Transverse colon (tissue), 4 donors: Measurements from ENCODE around the gene NRF1. TPM values are rescaled to one million over a fixed set of nuclear protein-coding genes. Genes with fewer than 3 reads are reported as not detected.
"Not testable (repeated sequence)": the region's sequence is repeated elsewhere in the genome, so short reads cannot be mapped to it uniquely, and the experiment has no call there.

Experiments used
- DNase-seq: peaks from one replicate; pipeline ENCODE4 v3.0.0-alpha.2; 2019
- H3K27ac ChIP-seq, 4 donors: fragments of 200-600 bp; sonication (generic); 2 replicates each; pipeline ENCODE4 v1.5.1; 2016 to 2018; ENCODE audit warnings: inconsistent platforms in 4 of 4
- H3K27me3 ChIP-seq: fragments of 200-600 bp; sonication (generic); 2 replicates; pipeline ENCODE4 v1.5.1; 2017; ENCODE audit warnings: inconsistent platforms
- H3K36me3 ChIP-seq, 4 donors: fragments of 200-600 bp; sonication (generic); 2 replicates each; pipeline ENCODE4 v1.5.1; 2017 to 2019; ENCODE audit warnings: inconsistent platforms in 4 of 4
- H3K4me1 ChIP-seq, 4 donors: fragments of 200-600 bp; sonication (generic); 2 replicates each; pipeline ENCODE4 v1.5.1; 2017 to 2020; ENCODE audit warnings: inconsistent platforms in 4 of 4
- H3K4me3 ChIP-seq, 4 donors: fragments of 200-600 bp; sonication (generic); 1 replicate in 1 of 4; 2 replicates in 3 of 4; pipeline versions ENCODE4 v1.5.1 to v1.6.1; 2017 to 2019; ENCODE audit warnings: inconsistent platforms in 4 of 4
- H3K9me3 ChIP-seq, 2 donors: fragments of 200-600 bp; sonication (generic); 2 replicates each; pipeline ENCODE4 v1.5.1; 2017 to 2019; ENCODE audit warnings: inconsistent platforms in 2 of 2
- EP300 ChIP-seq: sonication (generic); formaldehyde crosslinking; IDR thresholded peaks from one replicate; pipeline ENCODE4 v1.6.1; 2017; ENCODE audit warnings: antibody characterized with exemption, low read depth
- POLR2A ChIP-seq: fragments of 450-650 bp; IDR thresholded peaks from one replicate; pipeline ENCODE4 v1.6.1; 2016; ENCODE audit warnings: antibody characterized with exemption, mild to moderate bottlenecking, moderate library complexity
- POLR2AphosphoS5 ChIP-seq, 3 donors: sonication (generic); formaldehyde crosslinking; IDR thresholded peaks; one replicate each; pipeline ENCODE4 v1.6.1; 2016; ENCODE audit warnings: antibody characterized with exemption in 3 of 3
- WGBS, 2 donors: methylation state at CpG; one replicate each; pipeline ENCODE4 v1.1.5; 2018; ENCODE audit warnings: low coverage in 1 of 2; 5-methylcytosine and 5-hydroxymethylcytosine counted together
- in situ Hi-C, 4 donors: fragments of 200-750 bp; cut with MboI; loops; one replicate each; pipeline versions ENCODE4 v1.15.0 to v1.15.1; 2017; ENCODE audit warnings: low sequenced_read_pairs in 3 of 4, low pct_ligation_motif_present in 1 of 4, low pct_unique_long_range_greater_than_20kb in 1 of 4
- intact Hi-C: fragments of 100-400 bp; cut with DNase I; formaldehyde crosslinking; loops from one replicate; pipeline ENCODE4 v1.15.1; 2023; ENCODE audit warnings: low total_unique reads
- total RNA-seq, 4 donors: library from RNA; depleted of rRNA; stranded (reverse); fragments of >200 nt; gene quantifications; one replicate each; pipeline ENCODE4 v1.1.0, GENCODE V29; 2016
- TF ChIP-seq, protein P1 (sequence below), 5 experiments: fragments of 200-600 bp in 3 of 5; fragments of 450-650 bp in 2 of 5; sonication (generic) in 3 of 5; IDR thresholded peaks; 1 replicate in 2 of 5; 2 replicates in 3 of 5; pipeline ENCODE4 v1.5.1; 2016 to 2017; ENCODE audit warnings: antibody characterized with exemption in 5 of 5, inconsistent platforms in 3 of 5, mild to moderate bottlenecking in 2 of 5, moderate library complexity in 1 of 5

Gene NRF1
- total RNA-seq, 4 donors from 2014 or later: 11.6 to 21.5 (median 15.3) TPM

- TF ChIP-seq POLR2A (no peak), EP300 (no peak), POLR2AphosphoS5 (IDR thresholded peaks at IDR 0.05) (no peak)
- TF ChIP-seq, protein P1, sequence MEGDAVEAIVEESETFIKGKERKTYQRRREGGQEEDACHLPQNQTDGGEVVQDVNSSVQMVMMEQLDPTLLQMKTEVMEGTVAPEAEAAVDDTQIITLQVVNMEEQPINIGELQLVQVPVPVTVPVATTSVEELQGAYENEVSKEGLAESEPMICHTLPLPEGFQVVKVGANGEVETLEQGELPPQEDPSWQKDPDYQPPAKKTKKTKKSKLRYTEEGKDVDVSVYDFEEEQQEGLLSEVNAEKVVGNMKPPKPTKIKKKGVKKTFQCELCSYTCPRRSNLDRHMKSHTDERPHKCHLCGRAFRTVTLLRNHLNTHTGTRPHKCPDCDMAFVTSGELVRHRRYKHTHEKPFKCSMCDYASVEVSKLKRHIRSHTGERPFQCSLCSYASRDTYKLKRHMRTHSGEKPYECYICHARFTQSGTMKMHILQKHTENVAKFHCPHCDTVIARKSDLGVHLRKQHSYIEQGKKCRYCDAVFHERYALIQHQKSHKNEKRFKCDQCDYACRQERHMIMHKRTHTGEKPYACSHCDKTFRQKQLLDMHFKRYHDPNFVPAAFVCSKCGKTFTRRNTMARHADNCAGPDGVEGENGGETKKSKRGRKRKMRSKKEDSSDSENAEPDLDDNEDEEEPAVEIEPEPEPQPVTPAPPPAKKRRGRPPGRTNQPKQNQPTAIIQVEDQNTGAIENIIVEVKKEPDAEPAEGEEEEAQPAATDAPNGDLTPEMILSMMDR (IDR thresholded peaks at IDR 0.05): no peak
- DNase-seq: no peak
- in situ Hi-C loops: no loop called here
- Histone ChIP-seq H3K4me3 (no peak overlapping the region), H3K27ac (no peak overlapping the region), H3K27me3 (peaks cover 48% of the 10 kb centered on the region), H3K36me3 (no peaks in the 10 kb centered on the region), H3K4me1 (peaks cover 8 to 11% (median 9%) of the 10 kb centered on the region in 4 donors), H3K9me3 (no peaks in the 10 kb centered on the region)
- 72 to 89% methylated on average over 4 to 6 of the region's 6 CpGs for WGBS, 2 donors
- intact Hi-C loops: no loop called here
These were observed 178.6 kb downstream of the NRF1 start for GRCh38 chr7:129790136-129790535.

- intact Hi-C loops (no loop called here), in situ Hi-C loops (no loop called here)
- H3K4me1 ChIP-seq: no peaks in the 10 kb centered on the region
- no peaks in the 10 kb centered on the region for H3K36me3 ChIP-seq
- no peak overlapping the region for H3K4me3 ChIP-seq
- TF ChIP-seq POLR2A: no peak
- TF ChIP-seq EP300: no peak
- TF ChIP-seq, protein P1 (IDR thresholded peaks at IDR 0.05): no peak
- TF ChIP-seq POLR2AphosphoS5 (IDR thresholded peaks at IDR 0.05): no peak
- WGBS, 2 donors: 66 to 100% methylated on average over 1 to 9 of the region's 9 CpGs
- H3K27ac ChIP-seq: no peak overlapping the region
- H3K9me3 ChIP-seq: no peaks in the 10 kb centered on the region
- peaks cover 22% of the 10 kb centered on the region for H3K27me3 ChIP-seq
- DNase-seq: no peak
These were observed 181.2 kb downstream of the NRF1 start for GRCh38 chr7:129792721-129793120.

DNA sequence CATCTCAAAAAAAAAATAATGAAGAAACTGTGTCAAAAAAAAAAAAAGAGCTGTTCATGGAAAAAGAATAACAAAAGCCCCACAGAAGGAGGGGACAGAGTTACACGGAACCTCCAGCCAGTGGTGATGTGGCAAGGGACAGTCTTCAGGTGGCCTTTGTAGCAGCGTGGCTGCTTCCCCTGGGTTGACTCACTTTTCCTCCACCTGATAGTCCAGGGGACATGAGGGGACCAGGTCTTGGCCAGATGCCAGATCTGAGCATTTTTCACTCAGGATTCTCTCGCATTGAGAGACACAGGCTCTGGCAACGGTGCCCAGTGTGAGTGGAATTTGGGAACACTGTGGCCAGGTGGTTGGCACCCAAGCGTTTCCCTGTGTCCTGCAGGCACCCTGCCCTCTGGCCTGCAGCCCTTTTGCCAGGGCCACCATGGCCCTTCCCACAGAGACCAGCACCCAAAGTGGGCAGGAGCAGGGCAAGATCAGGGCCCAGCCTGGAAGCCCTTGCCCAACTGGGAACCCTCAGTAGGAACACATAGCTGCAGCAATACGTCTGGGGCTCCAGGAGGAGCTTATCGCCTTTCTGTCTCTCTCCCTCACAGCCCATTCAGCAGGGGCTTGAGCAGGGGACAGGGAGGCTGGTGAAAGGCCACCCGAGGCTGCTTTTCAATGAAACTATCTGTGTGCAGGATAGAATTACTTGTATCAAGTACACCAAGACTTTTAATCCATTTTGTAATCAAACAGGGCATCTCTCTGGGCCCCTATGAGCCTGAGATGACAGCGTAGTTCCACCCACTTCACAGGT lies 182.2 kb downstream of the NRF1 start:
- Histone ChIP-seq H3K4me1 (no peaks in the 10 kb centered on the region), H3K36me3 (no peaks in the 10 kb centered on the region), H3K27me3 (peaks cover 13% of the 10 kb centered on the region), H3K4me3 (no peak overlapping the region), H3K9me3 (no peaks in the 10 kb centered on the region), H3K27ac (no peak overlapping the region)
- WGBS, 2 donors: 69% methylated on average over 9 of the region's 9 CpGs; no CpG with 5 or more reads in 1 of the 2 donors
- no peak for TF ChIP-seq POLR2AphosphoS5 (IDR thresholded peaks at IDR 0.05)
- DNase-seq: no peak
- in situ Hi-C loops (no loop called here), intact Hi-C loops (no loop called here)

GRCh38 chr7:129794461-129794860 lies 182.9 kb downstream of the NRF1 start:
- H3K36me3 ChIP-seq, H3K4me1 ChIP-seq, intact Hi-C loops, H3K27ac ChIP-seq, H3K4me3 ChIP-seq, DNase-seq, H3K9me3 ChIP-seq, in situ Hi-C loops: not testable (repeated sequence)
- peaks cover 11% of the 10 kb centered on the region for H3K27me3 ChIP-seq
- 88% methylated on average over 9 of the region's 9 CpGs; no CpG with 5 or more reads in 1 of the 2 donors for WGBS, 2 donors

DNA sequence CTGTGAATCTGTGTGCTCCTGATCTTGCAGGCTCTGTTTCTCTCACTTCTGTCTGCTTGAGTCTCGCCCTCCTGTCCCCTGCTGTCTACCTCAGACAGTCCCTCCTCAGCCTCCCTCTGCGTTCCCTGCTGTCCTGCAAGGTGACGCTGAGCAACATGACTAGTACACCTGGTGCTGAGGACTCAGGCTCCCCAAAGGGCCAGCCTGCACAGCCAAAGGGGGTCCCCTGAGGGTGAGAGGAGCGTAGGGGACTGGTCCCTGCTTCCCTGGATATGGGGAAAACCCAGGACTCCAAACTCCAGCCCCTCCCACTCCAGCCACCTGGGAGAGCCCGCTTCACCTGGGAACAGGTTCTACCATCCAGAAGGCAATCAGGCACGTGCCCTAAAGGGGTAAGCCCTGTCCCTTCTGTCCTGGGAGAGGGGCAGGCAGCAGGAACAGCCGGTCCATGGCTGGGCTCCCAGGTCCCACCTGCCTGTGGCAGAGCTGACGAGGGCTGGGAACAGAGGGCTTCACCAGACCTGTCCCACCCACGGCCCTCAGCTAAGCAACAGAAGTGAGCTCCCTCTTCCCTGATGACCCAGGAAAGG lies 184.8 kb downstream of the NRF1 start:
- Histone ChIP-seq H3K9me3 (no peaks in the 10 kb centered on the region), H3K36me3 (no peaks in the 10 kb centered on the region), H3K4me1 (no peaks in the 10 kb centered on the region), H3K4me3 (no peak overlapping the region), H3K27me3 (peaks cover 9% of the 10 kb centered on the region), H3K27ac (no peak overlapping the region)
- 78% methylated on average over 8 of the region's 9 CpGs; no CpG with 5 or more reads in 1 of the 2 donors for WGBS, 2 donors
- in situ Hi-C loops (no loop called here), intact Hi-C loops (no loop called here)
- no peak for DNase-seq
- TF ChIP-seq POLR2AphosphoS5 (IDR thresholded peaks at IDR 0.05): no peak
- no peak for TF ChIP-seq EP300
